Measurements from ENCODE around the gene OMP.

OMP gene

DNA sequence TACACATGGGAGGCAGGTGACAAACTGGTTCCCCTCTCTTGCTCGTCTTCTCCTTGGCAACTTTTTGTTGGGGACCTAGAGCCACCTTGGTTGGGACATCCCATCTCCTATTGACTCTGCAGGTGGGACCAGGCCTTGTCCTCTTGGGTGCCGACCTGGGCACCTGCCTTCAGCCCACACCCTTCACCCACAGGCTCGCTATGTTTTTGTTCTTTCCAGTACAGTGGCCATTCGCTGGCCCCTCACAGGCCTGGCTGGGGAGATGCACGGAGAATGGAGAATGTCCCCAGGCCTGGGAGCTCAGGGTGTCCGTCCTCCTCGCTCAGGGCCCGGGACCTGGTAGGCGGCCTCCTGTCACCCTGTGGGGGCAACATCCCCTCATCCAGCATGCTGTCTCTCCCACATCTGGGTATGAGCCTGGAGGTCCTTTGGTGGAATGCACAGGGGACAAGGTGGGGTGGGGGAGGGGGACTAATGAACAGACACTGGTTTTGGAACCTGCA is 14.9 kb upstream of the OMP start:
- no peak for DNase-seq (ENCODE audit: low read depth)
- TF ChIP-seq CTCF (IDR thresholded peaks at IDR 0.05; ENCODE audit: low read depth, low read length, missing control alignments) = no peak
- no peak overlapping the region for H3K4me3 ChIP-seq (ENCODE audit: low read depth, low read length)

DNA sequence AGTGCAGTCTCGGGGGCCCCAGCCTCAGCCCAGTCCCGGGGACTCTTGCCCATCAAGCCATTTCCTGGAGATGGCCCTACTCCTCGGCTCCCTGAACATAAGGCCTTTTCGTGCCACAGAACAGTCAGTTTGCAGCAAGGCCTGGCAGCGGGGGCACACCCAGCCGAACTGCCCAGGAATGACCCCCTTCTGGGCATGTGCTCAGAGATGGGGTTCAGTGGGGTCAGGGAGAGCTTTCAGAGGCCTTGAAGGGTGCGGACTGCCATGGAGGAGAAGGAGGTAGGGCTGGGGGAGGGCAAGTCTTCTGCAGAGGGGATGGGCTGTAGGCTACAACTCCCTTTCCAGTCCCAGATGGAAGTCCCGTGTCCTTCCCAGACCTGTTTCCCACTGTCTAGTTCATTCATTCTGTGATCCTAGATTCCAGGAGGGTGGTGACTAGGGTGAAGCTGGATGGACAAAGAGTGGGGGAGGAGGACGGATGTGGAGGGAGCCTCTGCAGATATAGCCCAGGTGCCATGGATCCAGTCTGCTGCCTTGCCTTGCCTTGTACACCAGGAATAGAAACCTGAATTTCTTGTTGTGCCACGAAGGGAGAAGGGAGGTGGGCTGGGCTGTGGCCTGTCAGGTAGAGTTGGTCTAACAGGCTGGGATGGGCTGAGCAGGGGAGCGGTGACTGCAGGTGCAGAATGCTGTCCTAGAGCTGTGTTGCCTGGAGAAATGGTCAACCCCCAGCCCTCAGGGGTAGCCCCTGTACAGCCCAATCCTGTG is 14.2 kb upstream of the OMP start:
- H3K4me3 ChIP-seq (ENCODE audit: low read depth, low read length) = no peak overlapping the region
- DNase-seq (ENCODE audit: low read depth) = no peak
- no peak for TF ChIP-seq CTCF (IDR thresholded peaks at IDR 0.05; ENCODE audit: low read depth, low read length, missing control alignments)

DNA sequence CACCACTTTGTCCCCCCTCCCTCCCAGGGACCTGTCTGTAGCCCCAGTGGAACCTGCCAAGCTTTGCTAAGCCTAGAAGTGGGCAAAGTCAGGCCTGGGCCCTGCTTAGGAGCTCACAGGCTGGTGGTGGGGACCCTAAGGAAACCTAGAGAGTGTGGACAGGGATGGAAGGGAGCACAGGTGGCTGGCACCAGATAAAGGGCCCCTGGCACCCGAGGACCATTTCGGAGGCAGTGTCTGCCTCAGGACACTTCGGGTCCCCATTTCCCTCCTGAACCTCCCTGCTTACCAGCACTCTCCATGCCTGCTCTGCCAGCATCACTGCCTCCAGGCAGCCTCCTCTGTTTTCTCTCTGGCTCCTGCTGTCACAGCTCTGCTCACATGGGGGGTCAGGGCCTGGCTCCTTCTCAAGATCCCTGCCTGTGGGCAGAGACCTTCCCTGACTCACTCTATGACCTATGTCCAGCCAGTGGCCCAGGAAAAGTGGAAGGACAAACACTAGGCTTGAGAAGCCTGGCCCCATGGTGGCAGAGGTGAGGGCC is 13.6 kb upstream of the OMP start:
- no peak for DNase-seq (ENCODE audit: low read depth)
- no peak for TF ChIP-seq CTCF (IDR thresholded peaks at IDR 0.05; ENCODE audit: low read depth, low read length, missing control alignments)

GRCh38 chr11:77090046-77090372 is 12.6 kb upstream of the OMP start:
- TF ChIP-seq CTCF (IDR thresholded peaks at IDR 0.05; ENCODE audit: low read depth, low read length, missing control alignments) = no peak
- DNase-seq (ENCODE audit: low read depth) = no peak
- H3K4me3 ChIP-seq (ENCODE audit: low read depth, low read length) = no peak overlapping the region

More for the DNA sequence above, 13.6 kb upstream of the OMP start:
- no peak overlapping the region for H3K4me3 ChIP-seq (ENCODE audit: low read depth, low read length)

- no peak overlapping the region for H3K4me3 ChIP-seq (ENCODE audit: low read depth, low read length)
- no peak for TF ChIP-seq CTCF (IDR thresholded peaks at IDR 0.05; ENCODE audit: low read depth, low read length, missing control alignments)
- no peak for DNase-seq (ENCODE audit: low read depth)
Observed at GRCh38 chr11:77090373-77091111, 12.1 kb upstream of the OMP start.

GRCh38 chr11:77091146-77091940 is 11.3 kb upstream of the OMP start:
- DNase-seq (ENCODE audit: low read depth) = peak; percentile 18
- H3K4me3 ChIP-seq (ENCODE audit: low read depth, low read length) = no peak overlapping the region
- peak; percentile 92 for TF ChIP-seq CTCF (IDR thresholded peaks at IDR 0.05; ENCODE audit: low read depth, low read length, missing control alignments)
